GM18907 (cell line): Measurements from ENCODE around the gene ADAMTS16.

Experiments
- ATAC-seq: cut with Tn5 transposase; IDR thresholded peaks from one replicate; pipeline ENCODE4 v1.9.1; 2021; ENCODE audit warnings: mild to moderate bottlenecking, moderate library complexity; ENCODE audit not compliant: unreplicated experiment

Gene ADAMTS16

GRCh38 chr5:5220901-5221631 is 80.9 kb downstream of the ADAMTS16 start:
- no peak for ATAC-seq

GRCh38 chr5:5221724-5222123 is 81.6 kb downstream of the ADAMTS16 start:
- ATAC-seq = no peak

GRCh38 chr5:5231576-5231975 is 91.4 kb downstream of the ADAMTS16 start:
- no peak for ATAC-seq

- ATAC-seq = no peak
These were observed 94.8 kb downstream of the ADAMTS16 start for GRCh38 chr5:5234912-5235311.

GRCh38 chr5:5235685-5236084 is 95.6 kb downstream of the ADAMTS16 start:
- no peak for ATAC-seq

- ATAC-seq = no peak
These were observed 99.1 kb downstream of the ADAMTS16 start for GRCh38 chr5:5239191-5239590.

GRCh38 chr5:5240234-5240633 is 100.1 kb downstream of the ADAMTS16 start:
- no peak for ATAC-seq

- no peak for ATAC-seq
These were observed 101.9 kb downstream of the ADAMTS16 start for GRCh38 chr5:5242056-5242455.

GRCh38 chr5:5246736-5247135 is 106.6 kb downstream of the ADAMTS16 start:
- no peak for ATAC-seq

- no peak for ATAC-seq
These were observed 110.6 kb downstream of the ADAMTS16 start for GRCh38 chr5:5250758-5251157.

- ATAC-seq = no peak
These were observed 112.0 kb downstream of the ADAMTS16 start for GRCh38 chr5:5252106-5252505.

GRCh38 chr5:5257353-5257752 is 117.2 kb downstream of the ADAMTS16 start:
- ATAC-seq = no peak

- ATAC-seq = no peak
These were observed 118.4 kb downstream of the ADAMTS16 start for GRCh38 chr5:5258564-5258963.

GRCh38 chr5:5264727-5265126 is 124.6 kb downstream of the ADAMTS16 start:
- ATAC-seq = no peak

- ATAC-seq = no peak
These were observed 126.2 kb downstream of the ADAMTS16 start for GRCh38 chr5:5266297-5266696.

GRCh38 chr5:5270161-5270560 is 130.0 kb downstream of the ADAMTS16 start:
- no peak for ATAC-seq

GRCh38 chr5:5270958-5271785 is 131.0 kb downstream of the ADAMTS16 start:
- no peak for ATAC-seq

- no peak for ATAC-seq
These were observed 131.7 kb downstream of the ADAMTS16 start for GRCh38 chr5:5271786-5272321.

- ATAC-seq = no peak
These were observed 133.3 kb downstream of the ADAMTS16 start for GRCh38 chr5:5273398-5273797.

- no peak for ATAC-seq
These were observed 133.8 kb downstream of the ADAMTS16 start for GRCh38 chr5:5273976-5274375.

- no peak for ATAC-seq
These were observed 135.1 kb downstream of the ADAMTS16 start for GRCh38 chr5:5275211-5275610.

- ATAC-seq = no peak
These were observed 136.3 kb downstream of the ADAMTS16 start for GRCh38 chr5:5276430-5276829.
